HAP-1 (cell line): ENCODE data around the gene COL25A1.
"Not testable (repeated sequence)": the region's sequence is repeated elsewhere in the genome, so short reads cannot be mapped to it uniquely, and the experiment has no call there.

Source experiments
- DNase-seq, 2 experiments: peaks; one replicate each; pipeline ENCODE4 v3.0.0-alpha.2; 2016 to 2020; ENCODE audit warnings: low spot score in 2 of 2
- H3K27me3 ChIP-seq: fragments of 250-450 bp; sonication (Bioruptor Pico); 2 replicates; pipeline ENCODE4 v1.5.1; 2020; ENCODE audit warnings: low read depth, mild to moderate bottlenecking, moderate library complexity
- H3K36me3 ChIP-seq: fragments of 250-450 bp; sonication (Bioruptor Pico); replicated peaks from 2 replicates; pipeline ENCODE4 v1.5.1; 2020; ENCODE audit warnings: mild to moderate bottlenecking
- H3K4me1 ChIP-seq: fragments of 250-450 bp; sonication (Bioruptor Pico); 2 replicates; pipeline ENCODE4 v1.5.1; 2020; ENCODE audit warnings: mild to moderate bottlenecking
- H3K4me3 ChIP-seq: fragments of 250-450 bp; sonication (Bioruptor Pico); 2 replicates; pipeline ENCODE4 v1.5.1; 2020; ENCODE audit warnings: mild to moderate bottlenecking, moderate library complexity
- H3K9me3 ChIP-seq: fragments of 250-450 bp; sonication (Bioruptor Pico); 2 replicates; pipeline ENCODE4 v1.5.1; 2020; ENCODE audit warnings: mild to moderate bottlenecking, moderate library complexity
- in situ Hi-C: fragments of 300-500 bp; cut with MboI; formaldehyde crosslinking; loops from 3 replicates; pipeline ENCODE4 v1.14.3; 2020; ENCODE audit warnings: low sequenced_read_pairs, inconsistent platforms, mixed read lengths

COL25A1 gene

GRCh38 chr4:109108215-109108614, 194.2 kb downstream of the COL25A1 start:
- H3K4me1 ChIP-seq, H3K36me3 ChIP-seq, H3K27me3 ChIP-seq, in situ Hi-C loops, H3K4me3 ChIP-seq, H3K9me3 ChIP-seq, DNase-seq: not testable (repeated sequence)

GRCh38 chr4:109094056-109094455, 208.4 kb downstream of the COL25A1 start:
- no peaks in the 10 kb centered on the region for H3K4me1 ChIP-seq
- in situ Hi-C loops = no loop called here
- H3K27me3 ChIP-seq = no peaks in the 10 kb centered on the region
- H3K4me3 ChIP-seq = no peak overlapping the region
- H3K9me3 ChIP-seq = no peaks in the 10 kb centered on the region
- no peaks in the 10 kb centered on the region for H3K36me3 ChIP-seq
- no peak for DNase-seq

GRCh38 chr4:109091727-109092409, 210.6 kb downstream of the COL25A1 start:
- no peaks in the 10 kb centered on the region for H3K4me1 ChIP-seq
- no peak for DNase-seq
- H3K36me3 ChIP-seq = no peaks in the 10 kb centered on the region
- no peaks in the 10 kb centered on the region for H3K27me3 ChIP-seq
- no peaks in the 10 kb centered on the region for H3K9me3 ChIP-seq
- H3K4me3 ChIP-seq = no peak overlapping the region
- in situ Hi-C loops = no loop called here

- no peak for DNase-seq
- no peak overlapping the region for H3K4me3 ChIP-seq
- H3K9me3 ChIP-seq = no peaks in the 10 kb centered on the region
- no peaks in the 10 kb centered on the region for H3K27me3 ChIP-seq
- in situ Hi-C loops = no loop called here
- H3K4me1 ChIP-seq = peaks cover 2% of the 10 kb centered on the region; the same call in 1 of the 2 replicates
- no peaks in the 10 kb centered on the region for H3K36me3 ChIP-seq
Measured at GRCh38 chr4:109083911-109084310, 218.5 kb downstream of the COL25A1 start.

- in situ Hi-C loops = no loop called here
- Histone ChIP-seq H3K27me3 (no peaks in the 10 kb centered on the region), H3K4me1 (peaks cover 2% of the 10 kb centered on the region; the same call in 1 of the 2 replicates), H3K4me3 (no peak overlapping the region), H3K36me3 (no peaks in the 10 kb centered on the region), H3K9me3 (no peaks in the 10 kb centered on the region)
- no peak for DNase-seq
Measured at GRCh38 chr4:109079731-109080130, 222.7 kb downstream of the COL25A1 start.

- no peak overlapping the region for H3K4me3 ChIP-seq
- DNase-seq = no peak
- no peaks in the 10 kb centered on the region for H3K36me3 ChIP-seq
- in situ Hi-C loops = no loop called here
- peaks cover 2% of the 10 kb centered on the region; the same call in 1 of the 2 replicates for H3K4me1 ChIP-seq
- no peaks in the 10 kb centered on the region for H3K27me3 ChIP-seq
- H3K9me3 ChIP-seq = no peaks in the 10 kb centered on the region
Measured at GRCh38 chr4:109079201-109079600, 223.3 kb downstream of the COL25A1 start.

GRCh38 chr4:109078724-109079123, 223.7 kb downstream of the COL25A1 start:
- in situ Hi-C loops = no loop called here
- DNase-seq = no peak
- Histone ChIP-seq H3K27me3 (no peaks in the 10 kb centered on the region), H3K4me1 (peaks cover 2% of the 10 kb centered on the region; the same call in 1 of the 2 replicates), H3K9me3 (no peaks in the 10 kb centered on the region), H3K36me3 (no peaks in the 10 kb centered on the region), H3K4me3 (no peak overlapping the region)

GRCh38 chr4:109077505-109077904, 225.0 kb downstream of the COL25A1 start:
- no peak for DNase-seq
- Histone ChIP-seq H3K9me3 (no peaks in the 10 kb centered on the region), H3K4me3 (no peak overlapping the region), H3K27me3 (no peaks in the 10 kb centered on the region), H3K4me1 (no peaks in the 10 kb centered on the region; the same call in 1 of the 2 replicates), H3K36me3 (no peaks in the 10 kb centered on the region)
- in situ Hi-C loops = no loop called here

GRCh38 chr4:109076709-109077108, 225.7 kb downstream of the COL25A1 start:
- H3K36me3 ChIP-seq, in situ Hi-C loops, H3K4me3 ChIP-seq, DNase-seq, H3K27me3 ChIP-seq, H3K9me3 ChIP-seq, H3K4me1 ChIP-seq: not testable (repeated sequence)

- Histone ChIP-seq H3K36me3 (no peaks in the 10 kb centered on the region), H3K27me3 (no peaks in the 10 kb centered on the region), H3K4me3 (no peak overlapping the region), H3K9me3 (no peaks in the 10 kb centered on the region), H3K4me1 (no peaks in the 10 kb centered on the region)
- in situ Hi-C loops = no loop called here
- no peak for DNase-seq
Measured at GRCh38 chr4:109075621-109076020, 226.8 kb downstream of the COL25A1 start.

GRCh38 chr4:109072595-109072994, 229.9 kb downstream of the COL25A1 start:
- no peaks in the 10 kb centered on the region for H3K9me3 ChIP-seq
- no peaks in the 10 kb centered on the region for H3K27me3 ChIP-seq
- H3K36me3 ChIP-seq = no peaks in the 10 kb centered on the region
- DNase-seq = no peak
- H3K4me3 ChIP-seq = no peak overlapping the region
- in situ Hi-C loops = no loop called here
- H3K4me1 ChIP-seq = no peaks in the 10 kb centered on the region

GRCh38 chr4:109070677-109071076, 231.8 kb downstream of the COL25A1 start:
- H3K27me3 ChIP-seq, H3K9me3 ChIP-seq, H3K36me3 ChIP-seq, H3K4me3 ChIP-seq, H3K4me1 ChIP-seq, in situ Hi-C loops, DNase-seq: not testable (repeated sequence)

- Histone ChIP-seq H3K36me3 (no peaks in the 10 kb centered on the region), H3K9me3 (no peaks in the 10 kb centered on the region), H3K4me1 (no peaks in the 10 kb centered on the region), H3K4me3 (no peak overlapping the region), H3K27me3 (no peaks in the 10 kb centered on the region)
- DNase-seq = no peak
- in situ Hi-C loops = no loop called here
Measured at GRCh38 chr4:109067508-109068235, 234.8 kb downstream of the COL25A1 start.

- Histone ChIP-seq H3K36me3 (no peaks in the 10 kb centered on the region), H3K27me3 (no peaks in the 10 kb centered on the region), H3K4me3 (no peak overlapping the region), H3K4me1 (no peaks in the 10 kb centered on the region), H3K9me3 (no peaks in the 10 kb centered on the region)
- in situ Hi-C loops = no loop called here
- no peak for DNase-seq
Measured at GRCh38 chr4:109065006-109065405, 237.5 kb downstream of the COL25A1 start.
